Mucosa of descending colon (tissue), 3 donors: ENCODE results near the gene FAM228A. TPM values are rescaled to one million over a fixed set of nuclear protein-coding genes. Genes with fewer than 3 reads are reported as not detected.

ENCODE experiments used
- ATAC-seq: fragments of 200-7000 bp; cut with Tn5 transposase; one replicate; pipeline ENCODE4 v1.9.1; 2020; ENCODE audit warnings: mild to moderate bottlenecking, moderate library complexity
- DNase-seq, 3 donors: peaks; one replicate each; pipeline ENCODE4 v3.0.0-alpha.2; 2020
- H3K36me3 ChIP-seq: fragments of 200-600 bp; one replicate; pipeline ENCODE4 v1.8.0; 2021; ENCODE audit warnings: low read depth, mild to moderate bottlenecking
- H3K4me1 ChIP-seq: fragments of 200-600 bp; one replicate; pipeline ENCODE4 v1.8.0; 2021; ENCODE audit warnings: low read depth, mild to moderate bottlenecking
- H3K4me3 ChIP-seq: fragments of 200-600 bp; one replicate; pipeline ENCODE4 v1.8.0; 2021; ENCODE audit warnings: mild to moderate bottlenecking
- H3K9me3 ChIP-seq: fragments of 200-600 bp; one replicate; pipeline ENCODE4 v1.8.0; 2021; ENCODE audit warnings: mild to moderate bottlenecking
- CTCF ChIP-seq: fragments of 200-600 bp; IDR thresholded peaks from one replicate; pipeline ENCODE4 v1.8.0; 2022; ENCODE audit warnings: antibody characterized with exemption, mild to moderate bottlenecking
- intact Hi-C, 2 donors: fragments of 100-400 bp; cut with DNase I in 1 of 2; cut with micrococcal nuclease in 1 of 2; formaldehyde crosslinking; loops; one replicate each; pipeline versions ENCODE4 v1.11.0 to v1.11.1; 2022; cut with DNase I, micrococcal nuclease
- total RNA-seq, 3 donors: library from RNA; stranded (reverse); fragmentation: NEBNext Ultra II Directional in 2 of 3; extraction: Animal tissue kit (Norgen Biotek cat#: 25700) in 2 of 3; gene quantifications; one replicate each; pipeline versions ENCODE4 v1.2.1 to v1.2.4, GENCODE V29; 2021 to 2023
- donor health status: DM: no; HTN: no; CAD: no; lungs with moderate emphysema.
- donor health status: DM: no; HTN: no; CAD: no.
- donor health status: DM: no; HTN: yes; CAD: no.

FAM228A gene
- total RNA-seq, 3 donors from 2014 or later: 3.3 TPM; not detected in 2

- no peak overlapping the region for H3K4me3 ChIP-seq
- TF ChIP-seq CTCF: no peak
- no peaks in the 10 kb centered on the region for H3K36me3 ChIP-seq
- H3K4me1 ChIP-seq: no peaks in the 10 kb centered on the region
- DNase-seq (no peak), ATAC-seq (no peak)
- no peaks in the 10 kb centered on the region for H3K9me3 ChIP-seq
- intact Hi-C loops: no loop called here
Measured at GRCh38 chr2:24220554-24221291, 45.9 kb downstream of the FAM228A start.

DNA sequence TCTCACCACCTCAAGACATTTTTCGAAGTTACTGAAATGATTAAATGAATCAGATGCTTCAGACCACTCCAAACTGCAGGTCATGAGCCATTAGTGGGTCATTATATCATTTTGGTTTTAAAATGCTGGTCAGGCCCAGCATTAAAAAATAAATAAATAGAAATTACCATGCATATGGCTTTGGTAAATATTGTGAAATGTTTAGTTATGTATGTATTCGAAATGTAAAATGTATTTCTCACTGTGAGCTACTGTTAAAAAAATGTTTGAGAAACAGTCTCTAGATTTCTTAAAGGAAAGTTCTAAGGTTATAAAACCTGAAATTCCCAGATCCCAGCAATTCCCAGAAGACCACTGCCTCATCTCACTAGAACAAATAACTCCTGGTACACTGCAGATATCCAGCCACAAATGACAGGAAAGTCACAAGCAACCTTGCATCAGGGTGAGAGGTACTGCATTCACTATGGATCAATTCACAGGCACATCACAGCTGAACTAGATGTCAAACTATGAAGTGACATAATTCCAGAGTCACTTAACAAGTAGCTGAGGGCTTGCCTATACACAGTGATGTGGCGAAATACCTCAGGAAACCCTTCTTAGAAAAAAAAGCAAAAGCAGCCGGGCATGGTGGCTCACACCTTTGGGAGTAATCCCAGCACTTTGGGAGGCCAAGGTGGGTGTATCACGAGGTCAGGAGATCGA lies 46.6 kb downstream of the FAM228A start:
- no peak for ATAC-seq
- intact Hi-C loops: no loop called here
- no peak overlapping the region for H3K4me3 ChIP-seq
- no peak for TF ChIP-seq CTCF
- H3K4me1 ChIP-seq: no peaks in the 10 kb centered on the region
- no peaks in the 10 kb centered on the region for H3K9me3 ChIP-seq
- H3K36me3 ChIP-seq: no peaks in the 10 kb centered on the region
- DNase-seq: no peak

GRCh38 chr2:24222946-24223345 lies 48.1 kb downstream of the FAM228A start:
- Histone ChIP-seq H3K4me3 (no peak overlapping the region), H3K9me3 (no peaks in the 10 kb centered on the region), H3K36me3 (no peaks in the 10 kb centered on the region), H3K4me1 (no peaks in the 10 kb centered on the region)
- intact Hi-C loops: no loop called here
- DNase-seq (no peak), ATAC-seq (no peak)
- TF ChIP-seq CTCF: no peak

- ATAC-seq (no peak), DNase-seq (no peak)
- intact Hi-C loops: no loop called here
- H3K4me1 ChIP-seq: no peaks in the 10 kb centered on the region
- no peak for TF ChIP-seq CTCF
- no peak overlapping the region for H3K4me3 ChIP-seq
- H3K36me3 ChIP-seq: no peaks in the 10 kb centered on the region
- H3K9me3 ChIP-seq: no peaks in the 10 kb centered on the region
Measured at GRCh38 chr2:24225499-24226242, 50.8 kb downstream of the FAM228A start.

GRCh38 chr2:24228470-24228869 lies 53.6 kb downstream of the FAM228A start:
- ATAC-seq (no peak), DNase-seq (no peak)
- no peaks in the 10 kb centered on the region for H3K4me1 ChIP-seq
- intact Hi-C loops: no loop called here
- no peak for TF ChIP-seq CTCF
- H3K9me3 ChIP-seq: no peaks in the 10 kb centered on the region
- no peak overlapping the region for H3K4me3 ChIP-seq
- no peaks in the 10 kb centered on the region for H3K36me3 ChIP-seq
